HepG2 (cell line): ENCODE results near the gene TAT. TPM values are rescaled to one million over a fixed set of nuclear protein-coding genes. Genes with fewer than 3 reads are reported as not detected.

Experiments used
- HMGXB4 ChIP-seq, 2 experiments: sonication (generic) in 1 of 2; formaldehyde crosslinking in 1 of 2; IDR thresholded peaks; 2 replicates each; pipeline versions ENCODE4 v1.4.0 to v1.6.1; 2018 to 2020; ENCODE audit warnings: missing genetic modification reagents in 2 of 2, borderline replicate concordance in 1 of 2, low read depth in 1 of 2, mild to moderate bottlenecking in 1 of 2, missing biosample characterization in 1 of 2
- HNF1B ChIP-seq: sonication (generic); formaldehyde crosslinking; IDR thresholded peaks from 2 replicates; pipeline ENCODE4 v1.5.1; 2020; ENCODE audit warnings: mild to moderate bottlenecking, moderate library complexity, missing genetic modification reagents
- JUND ChIP-seq: sonication (generic); formaldehyde crosslinking; IDR thresholded peaks from 2 replicates; pipeline ENCODE4 v1.8.0; 2022; ENCODE audit warnings: mild to moderate bottlenecking, missing genetic modification reagents
- KDM5B ChIP-seq: sonication (generic); formaldehyde crosslinking; IDR thresholded peaks from 2 replicates; pipeline ENCODE4 v1.4.0; 2020; ENCODE audit warnings: missing genetic modification reagents, mild to moderate bottlenecking, borderline replicate concordance
- MED8 ChIP-seq: sonication (generic); formaldehyde crosslinking; IDR thresholded peaks from 2 replicates; pipeline ENCODE4 v1.8.1; 2023; ENCODE audit warnings: mild to moderate bottlenecking, missing genetic modification reagents; ENCODE audit not compliant: insufficient replicate concordance
- NFE2L1 ChIP-seq: sonication (generic); formaldehyde crosslinking; IDR thresholded peaks from 2 replicates; pipeline ENCODE4 v1.4.0; 2020; ENCODE audit warnings: missing genetic modification reagents, mild to moderate bottlenecking, borderline replicate concordance
- SOX6 ChIP-seq, 2 experiments: fragments of 450-650 bp in 1 of 2; sonication (generic) in 1 of 2; formaldehyde crosslinking in 1 of 2; IDR thresholded peaks; 2 replicates each; pipeline versions ENCODE4 v1.4.0 to v1.6.1; 2017 to 2020; ENCODE audit warnings: antibody characterized with exemption in 1 of 2, mild to moderate bottlenecking in 1 of 2, missing genetic modification reagents in 1 of 2
- ZBTB26 ChIP-seq: IDR thresholded peaks from 2 replicates; pipeline ENCODE4 v1.6.1; 2016; ENCODE audit warnings: missing compliant biosample characterization, missing genetic modification reagents, borderline replicate concordance
- ZC3H13 ChIP-seq: sonication (generic); formaldehyde crosslinking; IDR thresholded peaks from 2 replicates; pipeline ENCODE4 v1.8.1; 2023; ENCODE audit warnings: mild to moderate bottlenecking, missing genetic modification reagents, moderate library complexity
- polyA plus RNA-seq, 8 experiments: library from polyadenylated mRNA; depleted of rRNA in 3 of 8; stranded (reverse) in 7 of 8; unstranded in 1 of 8; fragments of >200 nt; fragmentation: Illumina TruSeq in 4 of 8; extraction: Trizol in 4 of 8; gene quantifications; 2 replicates each; pipeline versions ENCODE4 v1.2.1 to v1.2.3, GENCODE V29; 2011 to 2016; ENCODE audit warnings: low read depth in 4 of 8, missing spikeins in 1 of 8, mixed read lengths in 1 of 8; ENCODE audit not compliant: insufficient read depth in 1 of 8
- total RNA-seq, 5 experiments: library from RNA; depleted of rRNA; stranded (reverse); fragments of >200 nt; fragmentation: Illumina TruSeq; extraction: Trizol; gene quantifications; 2 replicates each; pipeline ENCODE4 v1.2.3, GENCODE V29; 2016; ENCODE audit warnings: low read depth in 1 of 5

The TAT gene
- total and polyA plus RNA-seq, 2 of the 13 experiments (the other 11 are each of a cell fraction or from before 2014, with no cell fraction given), result 1.6 to 5.8 TPM

- no peak for TF ChIP-seq MED8 (CRISPR knock-in tag)
- 0 out of 4 replicates have a peak, but pooled peaks of 1 of the 2 experiments have one; percentile 41 for TF ChIP-seq HMGXB4 (CRISPR knock-in tag; IDR thresholded peaks at IDR 0.05; ENCODE audit: borderline replicate concordance in 1 of 2, low read depth in 1 of 2)
- TF ChIP-seq ZBTB26 (CRISPR knock-in tag), result 0 out of 2 replicates have a peak, but pooled peaks have one; percentile 29
- TF ChIP-seq NFE2L1 (CRISPR knock-in tag), result no peak
- TF ChIP-seq SOX6 (IDR thresholded peaks at IDR 0.05), result no peak
- peak; percentile 28; the same call in 1 of the 2 replicates for TF ChIP-seq SOX6 (CRISPR knock-in tag; IDR thresholded peaks at IDR 0.05)
- 0 out of 2 replicates have a peak, but pooled peaks have one; percentile 45 for TF ChIP-seq HNF1B (CRISPR knock-in tag)
- TF ChIP-seq ZC3H13 (CRISPR knock-in tag), result no peak
- TF ChIP-seq JUND (CRISPR knock-in tag), result 0 out of 2 replicates have a peak, but pooled peaks have one; percentile 24
- 0 out of 2 replicates have a peak, but pooled peaks have one; percentile 34 for TF ChIP-seq KDM5B (CRISPR knock-in tag)
Measured at GRCh38 chr16:71537643-71538042, 39.2 kb downstream of the TAT start (continued).
